ENCODE results near the gene LRFN3.

DNA sequence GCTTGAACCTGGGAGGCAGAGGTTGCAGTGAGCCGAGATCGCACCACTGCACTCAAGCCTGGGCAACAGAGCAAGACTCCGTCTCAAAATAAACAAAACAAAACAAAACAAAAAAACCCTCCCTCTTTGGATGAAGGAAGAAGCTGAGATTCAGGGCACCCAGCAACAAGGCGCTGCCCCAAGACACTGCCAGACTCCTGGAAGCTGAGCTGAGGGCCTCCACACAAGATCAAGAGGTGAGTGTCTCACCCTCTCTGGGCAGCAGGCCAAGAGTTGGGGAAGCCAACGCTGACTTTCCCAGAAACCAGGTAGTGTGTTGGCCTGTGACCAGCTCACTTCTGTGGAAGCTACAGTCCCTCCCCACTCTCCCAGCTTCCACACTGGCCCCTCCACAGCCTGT lies 24.4 kb upstream of the LRFN3 start:
- TF ChIP-seq, protein P1, sequence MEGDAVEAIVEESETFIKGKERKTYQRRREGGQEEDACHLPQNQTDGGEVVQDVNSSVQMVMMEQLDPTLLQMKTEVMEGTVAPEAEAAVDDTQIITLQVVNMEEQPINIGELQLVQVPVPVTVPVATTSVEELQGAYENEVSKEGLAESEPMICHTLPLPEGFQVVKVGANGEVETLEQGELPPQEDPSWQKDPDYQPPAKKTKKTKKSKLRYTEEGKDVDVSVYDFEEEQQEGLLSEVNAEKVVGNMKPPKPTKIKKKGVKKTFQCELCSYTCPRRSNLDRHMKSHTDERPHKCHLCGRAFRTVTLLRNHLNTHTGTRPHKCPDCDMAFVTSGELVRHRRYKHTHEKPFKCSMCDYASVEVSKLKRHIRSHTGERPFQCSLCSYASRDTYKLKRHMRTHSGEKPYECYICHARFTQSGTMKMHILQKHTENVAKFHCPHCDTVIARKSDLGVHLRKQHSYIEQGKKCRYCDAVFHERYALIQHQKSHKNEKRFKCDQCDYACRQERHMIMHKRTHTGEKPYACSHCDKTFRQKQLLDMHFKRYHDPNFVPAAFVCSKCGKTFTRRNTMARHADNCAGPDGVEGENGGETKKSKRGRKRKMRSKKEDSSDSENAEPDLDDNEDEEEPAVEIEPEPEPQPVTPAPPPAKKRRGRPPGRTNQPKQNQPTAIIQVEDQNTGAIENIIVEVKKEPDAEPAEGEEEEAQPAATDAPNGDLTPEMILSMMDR (IDR thresholded peaks at IDR 0.05), result no peak
- no peak for TF ChIP-seq POLR2A (IDR thresholded peaks at IDR 0.05)

Measured in Peyer's patch (tissue), 4 donors.